ENCODE data around the gene ZNF579.

The ZNF579 gene

DNA sequence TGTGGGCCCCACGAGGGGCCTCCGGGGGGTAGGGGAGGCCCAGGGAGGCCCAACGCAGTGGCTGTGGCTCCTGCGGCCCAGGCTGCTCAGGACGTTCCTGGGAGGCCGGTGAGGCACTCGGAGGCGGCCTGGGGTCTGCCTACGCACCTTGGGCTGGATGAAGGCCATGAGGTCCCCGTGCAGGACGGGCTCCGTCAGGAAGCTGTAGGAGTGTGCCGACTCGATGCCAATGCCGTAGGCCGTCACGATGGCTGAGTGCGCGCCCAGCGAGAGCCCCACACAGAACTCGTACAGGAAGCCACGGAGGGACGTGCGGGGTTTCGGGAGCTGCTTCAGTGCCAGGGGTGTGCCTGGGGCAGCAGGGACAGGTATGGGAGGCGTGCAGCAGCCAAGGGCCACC is 49.7 kb downstream of the ZNF579 start:
- TF ChIP-seq, protein P1, sequence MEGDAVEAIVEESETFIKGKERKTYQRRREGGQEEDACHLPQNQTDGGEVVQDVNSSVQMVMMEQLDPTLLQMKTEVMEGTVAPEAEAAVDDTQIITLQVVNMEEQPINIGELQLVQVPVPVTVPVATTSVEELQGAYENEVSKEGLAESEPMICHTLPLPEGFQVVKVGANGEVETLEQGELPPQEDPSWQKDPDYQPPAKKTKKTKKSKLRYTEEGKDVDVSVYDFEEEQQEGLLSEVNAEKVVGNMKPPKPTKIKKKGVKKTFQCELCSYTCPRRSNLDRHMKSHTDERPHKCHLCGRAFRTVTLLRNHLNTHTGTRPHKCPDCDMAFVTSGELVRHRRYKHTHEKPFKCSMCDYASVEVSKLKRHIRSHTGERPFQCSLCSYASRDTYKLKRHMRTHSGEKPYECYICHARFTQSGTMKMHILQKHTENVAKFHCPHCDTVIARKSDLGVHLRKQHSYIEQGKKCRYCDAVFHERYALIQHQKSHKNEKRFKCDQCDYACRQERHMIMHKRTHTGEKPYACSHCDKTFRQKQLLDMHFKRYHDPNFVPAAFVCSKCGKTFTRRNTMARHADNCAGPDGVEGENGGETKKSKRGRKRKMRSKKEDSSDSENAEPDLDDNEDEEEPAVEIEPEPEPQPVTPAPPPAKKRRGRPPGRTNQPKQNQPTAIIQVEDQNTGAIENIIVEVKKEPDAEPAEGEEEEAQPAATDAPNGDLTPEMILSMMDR (conservative IDR thresholded peaks at IDR 0.05; ENCODE audit: low read depth), result no peak
- ChIA-PET CTCF (interaction anchor here (1.2 kb wide), 1 partner anchor 27 kb away, joined by 3 read pairs; no protein-coding TSS in a partner anchor), POLR2A (ENCODE audit: low non-redundant PET) (no interaction called here)
- DNase-seq (ENCODE audit: low spot score), result no peak
- no peak overlapping the region for H3K27ac ChIP-seq

DNA sequence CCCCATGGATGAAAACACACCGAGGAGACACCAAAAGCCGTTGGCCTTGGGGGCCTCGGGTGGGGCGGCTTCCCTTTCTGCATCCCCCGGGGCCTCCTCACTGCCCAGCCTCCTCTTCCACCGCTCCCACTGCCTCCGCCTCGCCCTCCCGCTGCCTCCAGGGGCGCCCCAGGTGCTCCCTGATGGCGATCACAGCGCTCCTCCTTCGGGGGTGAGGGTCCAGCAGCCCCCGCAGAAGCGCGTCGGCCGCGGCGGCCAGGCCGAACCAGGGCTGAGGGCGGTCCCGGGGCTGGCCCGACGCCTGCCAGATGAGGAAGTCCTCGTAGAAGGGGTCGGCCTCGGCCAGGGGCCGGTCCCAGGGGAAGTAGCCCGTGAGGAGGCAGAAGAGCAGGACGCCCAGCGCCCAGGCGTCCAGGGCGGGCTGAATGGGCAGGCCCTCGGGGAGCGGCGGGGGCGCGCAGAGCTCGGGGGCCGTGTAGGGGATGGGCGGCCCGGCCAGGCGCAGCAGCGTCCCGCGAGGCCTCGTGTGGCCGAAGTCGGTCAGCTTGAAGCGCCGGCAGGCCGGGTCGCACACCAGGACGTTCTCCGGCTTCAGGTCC is 50.9 kb downstream of the ZNF579 start:
- TF ChIP-seq, protein P1 (conservative IDR thresholded peaks at IDR 0.05; ENCODE audit: low read depth), result no peak
- H3K27ac ChIP-seq, result no peak overlapping the region
- ChIA-PET CTCF (no interaction called here), POLR2A (ENCODE audit: low non-redundant PET) (no interaction called here)
- no peak for DNase-seq (ENCODE audit: low spot score)

DNA sequence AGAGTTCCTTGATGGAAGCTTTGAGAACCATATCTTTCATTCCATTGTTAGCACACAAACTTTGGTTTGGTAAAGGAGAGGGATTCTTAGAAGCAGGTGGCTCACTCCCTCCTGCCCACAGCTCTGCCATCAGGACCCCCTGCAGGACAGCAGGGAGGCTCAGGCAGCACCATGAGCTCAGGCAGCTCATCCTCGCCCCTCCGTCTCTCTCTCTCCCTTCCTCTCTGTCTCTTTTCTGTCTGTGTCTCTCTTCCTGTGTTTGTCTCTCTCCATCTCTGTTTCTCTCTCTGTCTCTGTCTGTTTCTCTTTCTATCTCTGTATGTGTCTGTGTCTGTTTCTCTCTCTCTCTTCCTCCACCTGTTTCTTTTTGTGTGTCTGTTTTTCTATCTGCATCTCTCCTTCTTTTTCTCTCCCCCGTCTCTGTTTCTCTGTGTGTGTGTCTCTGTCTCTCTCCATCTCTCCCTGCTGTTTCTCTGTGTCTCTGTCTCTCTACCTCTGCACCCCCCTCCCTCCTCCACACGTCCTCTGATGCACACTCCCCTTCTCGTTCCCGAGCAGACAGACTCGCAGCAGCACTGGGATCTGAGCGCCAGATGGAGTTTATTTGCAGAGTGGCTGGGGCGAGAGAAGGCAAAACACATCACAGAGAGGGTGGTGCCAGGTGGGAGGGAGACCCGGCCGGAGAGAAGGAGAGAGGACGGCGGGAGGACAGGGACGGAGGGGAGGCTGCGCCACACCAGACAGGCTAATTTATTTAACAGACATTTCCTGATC is 52.4 kb downstream of the ZNF579 start:
- ChIA-PET CTCF (interaction anchor here (1.3 kb wide), 1 partner anchor 78 kb away, joined by 4 read pairs; the partner anchor contains the start of gene ZNF865), POLR2A (ENCODE audit: low non-redundant PET) (no interaction called here)
- DNase-seq (ENCODE audit: low spot score), result no peak
- no peak overlapping the region for H3K27ac ChIP-seq
- TF ChIP-seq, protein P1 (conservative IDR thresholded peaks at IDR 0.05; ENCODE audit: low read depth), result no peak

DNA sequence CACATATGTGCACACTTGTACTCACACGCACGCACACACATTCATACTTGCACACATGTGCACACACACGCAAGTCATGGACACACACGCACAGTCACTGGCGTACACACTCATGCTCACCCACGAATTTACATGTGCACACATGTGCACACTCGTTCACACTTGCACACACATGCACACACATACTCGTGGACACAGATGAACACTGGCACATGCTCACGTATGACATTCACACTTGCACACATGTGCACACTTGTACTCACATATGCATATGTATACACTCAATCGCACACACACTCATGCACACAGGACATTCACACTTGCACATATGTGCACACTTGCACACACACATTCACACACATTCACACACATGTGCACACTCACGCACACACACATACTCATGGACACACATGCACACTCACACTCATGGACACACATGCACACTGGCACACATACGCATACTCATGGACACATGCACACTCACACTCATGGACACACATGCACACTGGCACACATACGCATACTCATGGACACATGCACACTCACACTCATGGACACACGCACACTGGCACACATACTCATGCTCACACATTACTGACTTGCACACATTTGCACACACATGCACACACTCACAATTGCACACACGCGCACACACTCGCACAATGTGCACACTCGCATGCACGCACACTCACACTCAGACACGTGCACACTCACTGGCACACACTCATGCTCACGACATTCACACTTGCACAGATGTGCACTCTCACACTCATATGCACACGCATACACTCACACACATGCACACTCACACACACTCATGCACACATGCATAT is 53.2 kb downstream of the ZNF579 start:
- POLR2A ChIA-PET (ENCODE audit: low non-redundant PET), result no interaction called here
- TF ChIP-seq, protein P1 (conservative IDR thresholded peaks at IDR 0.05; ENCODE audit: low read depth), result no peak
- DNase-seq (ENCODE audit: low spot score), result no peak
- CTCF ChIA-PET, result interaction anchor here (1.2 to 1.3 kb wide), 2 partner anchors 24 to 79 kb away, joined by 4 to 6 read pairs; partner anchors contain the start of gene ZNF865
- H3K27ac ChIP-seq, result no peak overlapping the region; the same call in 1 of the 2 replicates
